GM12878 (cell line): Measurements from ENCODE around the gene SSBP2.

Experiments used
- USF2 ChIP-seq: IDR thresholded peaks from 2 replicates; pipeline ENCODE4 v1.6.1; 2011; ENCODE audit warnings: low read depth, low read length, improper control_type of control experiment, borderline replicate concordance
- TF ChIP-seq, protein P1 (sequence below), 3 experiments: IDR thresholded peaks in 2 of 3; conservative IDR thresholded peaks in 1 of 3; 2 replicates each; pipeline ENCODE4 v1.5.1; 2011; ENCODE audit warnings: low read depth in 3 of 3, low read length in 3 of 3, mild to moderate bottlenecking in 3 of 3, control low read depth in 2 of 3, moderate library complexity in 2 of 3, inconsistent platforms in 1 of 3, mixed read lengths in 1 of 3; ENCODE audit not compliant: control insufficient read depth in 2 of 3, insufficient read depth in 1 of 3; ENCODE audit errors: extremely low read depth in 1 of 3

DNA sequence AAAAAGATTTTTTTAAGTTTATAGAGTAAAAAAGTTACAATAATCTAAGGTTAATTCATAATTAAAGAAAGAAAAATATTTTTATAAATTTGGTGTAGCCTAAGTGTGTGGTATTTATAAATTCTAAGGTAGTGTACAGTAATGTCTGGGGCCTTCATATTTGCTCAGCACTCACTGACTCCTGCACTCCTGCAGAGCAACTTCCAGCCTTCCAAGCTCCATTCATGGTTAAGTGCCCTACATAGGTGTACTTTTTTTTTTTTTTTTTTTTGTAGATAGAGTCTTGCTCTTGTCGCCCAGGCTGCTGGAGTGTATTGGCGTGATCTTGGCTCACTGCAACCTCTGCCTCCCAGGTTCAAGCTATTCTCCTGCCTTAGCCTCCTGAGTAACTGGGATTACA is 367.0 kb downstream of the SSBP2 start:
- TF ChIP-seq USF2: no peak
- TF ChIP-seq, protein P1, sequence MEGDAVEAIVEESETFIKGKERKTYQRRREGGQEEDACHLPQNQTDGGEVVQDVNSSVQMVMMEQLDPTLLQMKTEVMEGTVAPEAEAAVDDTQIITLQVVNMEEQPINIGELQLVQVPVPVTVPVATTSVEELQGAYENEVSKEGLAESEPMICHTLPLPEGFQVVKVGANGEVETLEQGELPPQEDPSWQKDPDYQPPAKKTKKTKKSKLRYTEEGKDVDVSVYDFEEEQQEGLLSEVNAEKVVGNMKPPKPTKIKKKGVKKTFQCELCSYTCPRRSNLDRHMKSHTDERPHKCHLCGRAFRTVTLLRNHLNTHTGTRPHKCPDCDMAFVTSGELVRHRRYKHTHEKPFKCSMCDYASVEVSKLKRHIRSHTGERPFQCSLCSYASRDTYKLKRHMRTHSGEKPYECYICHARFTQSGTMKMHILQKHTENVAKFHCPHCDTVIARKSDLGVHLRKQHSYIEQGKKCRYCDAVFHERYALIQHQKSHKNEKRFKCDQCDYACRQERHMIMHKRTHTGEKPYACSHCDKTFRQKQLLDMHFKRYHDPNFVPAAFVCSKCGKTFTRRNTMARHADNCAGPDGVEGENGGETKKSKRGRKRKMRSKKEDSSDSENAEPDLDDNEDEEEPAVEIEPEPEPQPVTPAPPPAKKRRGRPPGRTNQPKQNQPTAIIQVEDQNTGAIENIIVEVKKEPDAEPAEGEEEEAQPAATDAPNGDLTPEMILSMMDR (IDR thresholded peaks at IDR 0.05 in 2 of 3, conservative IDR thresholded peaks at IDR 0.05 in 1 of 3; ENCODE audit: control insufficient read depth in 2 of 3, extremely low read depth in 1 of 3, insufficient read depth in 1 of 3, low read depth in 3 of 3, low read length in 3 of 3): no peak
